Measurements from ENCODE around the gene ELP6.
A peak's percentile ranks its signal among the peaks of the same experiment; 100 is the strongest.

ELP6 gene

DNA sequence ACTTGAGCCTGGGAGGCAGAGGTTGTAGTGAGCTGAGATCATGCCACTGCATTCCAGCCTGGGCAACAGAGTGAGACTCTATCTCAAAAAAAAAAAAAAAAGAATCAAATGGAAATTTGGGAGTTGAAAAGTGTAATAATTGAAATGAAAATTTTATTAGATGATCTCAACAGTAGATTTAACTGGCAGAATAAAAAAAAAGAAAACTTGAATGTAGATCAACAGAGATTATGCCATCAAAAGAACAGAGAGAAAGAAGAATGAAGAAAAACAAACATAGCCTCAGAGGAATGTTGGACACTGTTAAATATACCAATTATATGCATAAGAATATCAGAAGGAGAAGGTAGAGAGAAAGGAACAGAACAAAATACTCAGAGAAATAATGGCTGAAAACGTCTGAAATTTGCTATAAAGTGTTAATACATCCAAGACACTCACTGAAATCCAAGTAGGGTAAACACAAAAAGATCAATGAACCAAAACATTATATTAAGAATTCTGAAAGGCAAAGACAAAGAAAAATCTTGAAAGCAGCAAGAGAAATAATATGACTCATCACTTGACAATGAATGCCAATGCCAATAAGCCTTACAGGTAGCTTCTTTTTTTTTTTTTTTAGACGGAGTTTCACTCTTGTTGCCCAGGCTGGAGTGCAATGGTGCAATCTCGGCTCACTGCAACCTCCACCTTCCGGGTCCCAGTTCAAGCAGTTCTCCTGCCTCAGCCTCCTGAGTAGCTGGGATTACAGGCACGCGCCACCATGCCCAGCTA lies 14.6 kb upstream of the ELP6 start:
- H2BK15ac ChIP-seq (replicated peaks; ENCODE audit: low read depth), result no peak overlapping the region
- no peaks in the 10 kb centered on the region for H3K36me3 ChIP-seq (ENCODE audit: control insufficient read depth, insufficient read depth, low read length)
- no CpG with 5 or more reads among the region's 6 CpGs for WGBS (ENCODE audit: extremely low coverage, insufficient coverage, low lambda C conversion rate)
- H3K27me3 ChIP-seq (ENCODE audit: insufficient read depth, low read length, poor library complexity), result no peaks in the 10 kb centered on the region
- no peaks in the 10 kb centered on the region for H3K4me1 ChIP-seq (ENCODE audit: control insufficient read depth, low read depth, low read length)
- H3K4me3 ChIP-seq (ENCODE audit: low read length), result no peak overlapping the region
- H2BK5ac ChIP-seq (ENCODE audit: low read length), result no peak overlapping the region
- H3K79me1 ChIP-seq (ENCODE audit: low read length), result no peaks in the 10 kb centered on the region
- no peak overlapping the region for H4K5ac ChIP-seq (ENCODE audit: low read length)
- H3K56ac ChIP-seq (ENCODE audit: low read length), result no peak overlapping the region
- no peak overlapping the region for H3K23ac ChIP-seq (ENCODE audit: low read length)
- H3K4me2 ChIP-seq (ENCODE audit: low read length), result no peak overlapping the region
- no peak overlapping the region for H4K8ac ChIP-seq (ENCODE audit: low read depth, low read length)
- no peaks in the 10 kb centered on the region for H3K79me2 ChIP-seq (ENCODE audit: control insufficient read depth, insufficient read depth, low read length)
- no peak overlapping the region for H3K18ac ChIP-seq (ENCODE audit: low read length)
- no peak overlapping the region for H2BK120ac ChIP-seq (ENCODE audit: low read depth, low read length)
- H3K27ac ChIP-seq (ENCODE audit: low read depth, low read length), result no peak overlapping the region
- no peak overlapping the region for H2AK5ac ChIP-seq (ENCODE audit: low read length)
- no peak overlapping the region for H3K4ac ChIP-seq (ENCODE audit: low read depth, low read length)
- no peak for DNase-seq
- H3K9ac ChIP-seq (ENCODE audit: low read length), result no peak overlapping the region

DNA sequence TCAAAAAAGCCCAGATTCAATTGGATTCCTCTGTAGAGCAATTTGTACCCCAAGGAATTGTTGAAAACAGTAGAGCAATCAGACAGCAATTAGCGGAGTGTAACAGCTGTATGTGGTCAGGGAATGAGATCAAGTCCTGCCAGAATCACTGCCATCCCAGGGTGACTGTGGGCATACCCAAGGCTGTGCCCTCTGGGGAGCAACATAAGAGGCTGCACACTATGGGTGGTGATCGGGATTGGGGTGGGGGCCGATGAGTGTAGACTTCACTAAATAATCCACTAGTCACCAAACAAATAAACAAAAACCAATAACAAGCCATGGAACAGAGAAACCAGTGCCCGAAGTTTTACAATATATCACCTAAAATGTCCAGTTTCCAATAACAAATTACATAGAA lies 12.1 kb upstream of the ELP6 start:
- no peak overlapping the region for H3K4me3 ChIP-seq (ENCODE audit: low read length)
- H3K9ac ChIP-seq (ENCODE audit: low read length), result no peak overlapping the region
- no peaks in the 10 kb centered on the region for H3K4me1 ChIP-seq (ENCODE audit: control insufficient read depth, low read depth, low read length)
- no peak overlapping the region for H2BK120ac ChIP-seq (ENCODE audit: low read depth, low read length)
- H3K79me2 ChIP-seq (ENCODE audit: control insufficient read depth, insufficient read depth, low read length), result no peaks in the 10 kb centered on the region
- WGBS (ENCODE audit: extremely low coverage, insufficient coverage, low lambda C conversion rate), result no CpG with 5 or more reads among the region's 4 CpGs
- no peak overlapping the region for H2BK5ac ChIP-seq (ENCODE audit: low read length)
- no peak overlapping the region for H2AK5ac ChIP-seq (ENCODE audit: low read length)
- H3K23ac ChIP-seq (ENCODE audit: low read length), result no peak overlapping the region
- H3K4ac ChIP-seq (ENCODE audit: low read depth, low read length), result no peak overlapping the region
- H3K4me2 ChIP-seq (ENCODE audit: low read length), result no peak overlapping the region
- no peak overlapping the region for H3K18ac ChIP-seq (ENCODE audit: low read length)
- H3K27ac ChIP-seq (ENCODE audit: low read depth, low read length), result no peak overlapping the region
- H4K5ac ChIP-seq (ENCODE audit: low read length), result no peak overlapping the region
- H2BK15ac ChIP-seq (replicated peaks; ENCODE audit: low read depth), result no peak overlapping the region
- no peaks in the 10 kb centered on the region for H3K36me3 ChIP-seq (ENCODE audit: control insufficient read depth, insufficient read depth, low read length)
- H4K8ac ChIP-seq (ENCODE audit: low read depth, low read length), result no peak overlapping the region
- H3K56ac ChIP-seq (ENCODE audit: low read length), result no peak overlapping the region
- DNase-seq, result no peak
- no peaks in the 10 kb centered on the region for H3K79me1 ChIP-seq (ENCODE audit: low read length)
- H3K27me3 ChIP-seq (ENCODE audit: insufficient read depth, low read length, poor library complexity), result no peaks in the 10 kb centered on the region

DNA sequence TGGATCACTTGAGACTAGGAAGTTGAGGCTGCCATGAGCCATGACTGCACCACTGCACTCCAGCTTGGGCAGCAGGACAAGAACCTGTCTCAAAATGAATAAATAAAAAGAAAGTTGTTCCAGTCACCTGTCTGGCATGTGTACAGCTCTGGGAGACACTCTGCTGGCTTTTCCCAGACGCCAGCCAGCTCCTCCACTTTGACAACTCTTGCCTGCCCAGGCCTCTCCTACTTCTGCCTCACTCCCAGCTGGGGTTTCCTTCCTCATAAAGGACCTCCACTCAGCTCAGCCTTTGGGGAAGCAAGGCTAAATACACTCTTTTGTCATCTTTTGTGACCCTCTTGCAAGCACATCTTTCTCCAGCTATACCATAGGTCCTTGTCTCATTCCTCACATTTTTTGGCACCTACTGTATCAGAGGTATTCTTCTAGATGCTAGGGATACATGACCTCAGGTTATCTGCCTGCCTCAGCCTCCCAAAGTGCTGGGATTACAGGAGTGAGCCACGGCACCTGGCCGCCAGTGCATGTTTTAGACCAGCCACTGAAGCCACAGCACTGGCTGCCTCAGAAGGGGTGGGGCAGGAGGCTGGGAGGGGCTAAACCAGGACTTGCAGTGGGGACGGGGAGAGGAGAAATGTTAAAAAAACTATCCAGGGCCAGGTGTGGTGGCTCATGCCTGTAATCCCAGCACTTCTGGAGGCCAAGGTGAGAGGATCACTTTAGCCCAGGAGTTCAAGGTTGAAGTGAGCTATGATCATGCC lies 10.0 kb upstream of the ELP6 start:
- Histone ChIP-seq H3K79me2 (ENCODE audit: control insufficient read depth, insufficient read depth, low read length) (no peaks in the 10 kb centered on the region), H4K8ac (ENCODE audit: low read depth, low read length) (no peak overlapping the region), H2BK5ac (ENCODE audit: low read length) (no peak overlapping the region), H3K4me1 (ENCODE audit: control insufficient read depth, low read depth, low read length) (no peaks in the 10 kb centered on the region), H4K5ac (ENCODE audit: low read length) (no peak overlapping the region), H3K56ac (ENCODE audit: low read length) (no peak overlapping the region), H3K4me3 (ENCODE audit: low read length) (no peak overlapping the region), H3K4ac (ENCODE audit: low read depth, low read length) (no peak overlapping the region), H3K27ac (ENCODE audit: low read depth, low read length) (no peak overlapping the region), H3K36me3 (ENCODE audit: control insufficient read depth, insufficient read depth, low read length) (no peaks in the 10 kb centered on the region), H3K18ac (ENCODE audit: low read length) (no peak overlapping the region), H3K27me3 (ENCODE audit: insufficient read depth, low read length, poor library complexity) (no peaks in the 10 kb centered on the region), H3K9ac (ENCODE audit: low read length) (no peak overlapping the region), H2AK5ac (ENCODE audit: low read length) (no peak overlapping the region), H2BK120ac (ENCODE audit: low read depth, low read length) (no peak overlapping the region), H3K79me1 (ENCODE audit: low read length) (no peaks in the 10 kb centered on the region), H2BK15ac (replicated peaks; ENCODE audit: low read depth) (no peak overlapping the region), H3K23ac (ENCODE audit: low read length) (no peak overlapping the region), H3K4me2 (ENCODE audit: low read length) (no peak overlapping the region)
- DNase-seq, result peak; percentile 53
- WGBS (ENCODE audit: extremely low coverage, insufficient coverage, low lambda C conversion rate), result no CpG with 5 or more reads among the region's 4 CpGs

DNA sequence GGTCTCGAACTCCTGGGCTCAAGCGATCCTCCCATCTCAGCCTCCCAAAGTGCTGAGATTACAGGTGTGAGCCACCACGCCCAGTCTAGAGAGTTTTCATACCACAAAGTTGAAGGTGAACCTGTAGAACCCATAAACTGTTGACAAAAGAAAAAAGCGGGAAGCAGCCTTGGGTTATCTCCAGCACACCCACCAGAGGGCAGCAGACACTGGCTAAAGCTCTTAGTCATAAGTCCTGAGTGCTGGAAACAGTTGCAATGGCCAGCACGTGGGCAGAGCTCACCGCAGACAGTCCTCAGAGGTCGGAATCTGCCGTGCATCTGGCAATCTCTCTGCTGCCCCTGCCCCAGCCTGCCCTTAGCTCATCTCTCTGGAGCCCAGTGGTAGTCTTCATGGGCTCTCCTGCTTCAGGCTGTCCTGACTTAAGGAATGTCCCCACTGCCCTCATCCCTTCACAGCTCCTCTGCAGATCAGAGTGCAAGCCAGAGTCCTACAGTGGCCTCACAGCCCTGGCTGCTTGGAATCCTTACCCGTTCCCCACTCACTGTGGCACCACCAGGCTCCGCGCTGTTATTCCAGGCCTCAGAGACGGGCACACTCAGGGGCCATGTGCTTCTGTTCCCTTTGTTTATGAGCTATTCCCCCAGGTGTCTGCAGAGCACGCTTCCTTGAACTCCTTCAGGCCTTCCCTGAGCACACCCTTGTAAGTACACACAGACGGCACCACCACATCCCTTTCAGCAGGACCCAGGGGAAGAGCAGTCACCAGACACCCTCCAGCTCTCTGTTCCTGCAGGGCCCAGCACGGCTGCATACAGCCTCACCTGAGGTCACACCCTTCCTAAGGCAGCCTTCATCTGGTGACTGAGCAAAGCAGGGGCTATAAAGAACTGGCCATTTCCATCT lies 8.8 kb upstream of the ELP6 start:
- H3K4me2 ChIP-seq (ENCODE audit: low read length), result no peak overlapping the region
- no peak overlapping the region for H4K8ac ChIP-seq (ENCODE audit: low read depth, low read length)
- no peak overlapping the region for H3K4ac ChIP-seq (ENCODE audit: low read depth, low read length)
- H3K4me1 ChIP-seq (ENCODE audit: control insufficient read depth, low read depth, low read length), result no peaks in the 10 kb centered on the region
- H2BK120ac ChIP-seq (ENCODE audit: low read depth, low read length), result no peak overlapping the region
- no peak overlapping the region for H4K5ac ChIP-seq (ENCODE audit: low read length)
- H3K36me3 ChIP-seq (ENCODE audit: control insufficient read depth, insufficient read depth, low read length), result no peaks in the 10 kb centered on the region
- H3K23ac ChIP-seq (ENCODE audit: low read length), result no peak overlapping the region
- no peak overlapping the region for H2BK15ac ChIP-seq (replicated peaks; ENCODE audit: low read depth)
- no peak overlapping the region for H2AK5ac ChIP-seq (ENCODE audit: low read length)
- peak overlapping the region; percentile 61 for H3K56ac ChIP-seq (ENCODE audit: low read length)
- no peak overlapping the region for H3K9ac ChIP-seq (ENCODE audit: low read length)
- no peaks in the 10 kb centered on the region for H3K79me2 ChIP-seq (ENCODE audit: control insufficient read depth, insufficient read depth, low read length)
- H3K18ac ChIP-seq (ENCODE audit: low read length), result no peak overlapping the region
- no peak overlapping the region for H3K27ac ChIP-seq (ENCODE audit: low read depth, low read length)
- no CpG with 5 or more reads among the region's 15 CpGs for WGBS (ENCODE audit: extremely low coverage, insufficient coverage, low lambda C conversion rate)
- peak; percentile 94 for DNase-seq
- no peaks in the 10 kb centered on the region for H3K79me1 ChIP-seq (ENCODE audit: low read length)
- no peak overlapping the region for H3K4me3 ChIP-seq (ENCODE audit: low read length)
- H2BK5ac ChIP-seq (ENCODE audit: low read length), result no peak overlapping the region
- no peaks in the 10 kb centered on the region for H3K27me3 ChIP-seq (ENCODE audit: insufficient read depth, low read length, poor library complexity)

DNA sequence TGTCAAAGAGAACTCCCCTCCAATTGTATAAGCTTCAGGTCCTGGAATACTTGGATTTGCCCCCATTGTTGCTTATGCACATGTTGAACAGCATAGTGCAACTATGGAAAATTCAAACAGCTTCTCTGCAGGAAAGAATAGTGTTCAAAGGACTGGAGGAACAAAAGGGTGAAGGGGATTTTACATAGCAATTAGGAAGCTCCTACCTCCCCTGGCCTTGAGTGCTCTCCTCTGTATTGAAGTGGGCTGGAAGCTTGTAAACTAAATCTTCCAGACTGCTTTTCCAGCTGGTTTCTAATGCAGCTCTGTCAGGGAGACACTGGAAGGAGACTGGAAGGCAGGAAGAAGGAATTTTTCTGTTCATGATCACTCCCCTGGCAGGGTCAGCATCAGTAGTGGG lies 7.2 kb upstream of the ELP6 start:
- DNase-seq, result no peak
- Histone ChIP-seq H3K23ac (ENCODE audit: low read length) (no peak overlapping the region), H2AK5ac (ENCODE audit: low read length) (no peak overlapping the region), H2BK120ac (ENCODE audit: low read depth, low read length) (no peak overlapping the region), H3K4me3 (ENCODE audit: low read length) (no peak overlapping the region), H3K27ac (ENCODE audit: low read depth, low read length) (no peak overlapping the region), H2BK15ac (replicated peaks; ENCODE audit: low read depth) (no peak overlapping the region), H3K56ac (ENCODE audit: low read length) (no peak overlapping the region), H3K79me1 (ENCODE audit: low read length) (no peaks in the 10 kb centered on the region), H3K18ac (ENCODE audit: low read length) (no peak overlapping the region), H3K4ac (ENCODE audit: low read depth, low read length) (no peak overlapping the region), H4K8ac (ENCODE audit: low read depth, low read length) (no peak overlapping the region), H3K9ac (ENCODE audit: low read length) (no peak overlapping the region), H2BK5ac (ENCODE audit: low read length) (no peak overlapping the region), H3K4me2 (ENCODE audit: low read length) (no peak overlapping the region), H3K36me3 (ENCODE audit: control insufficient read depth, insufficient read depth, low read length) (no peaks in the 10 kb centered on the region), H3K4me1 (ENCODE audit: control insufficient read depth, low read depth, low read length) (no peaks in the 10 kb centered on the region), H3K79me2 (ENCODE audit: control insufficient read depth, insufficient read depth, low read length) (no peaks in the 10 kb centered on the region), H4K5ac (ENCODE audit: low read length) (no peak overlapping the region), H3K27me3 (ENCODE audit: insufficient read depth, low read length, poor library complexity) (no peaks in the 10 kb centered on the region)
